HG03039 (cell line): ENCODE data around the gene SLC35B2.
A peak's percentile ranks its signal among the peaks of the same experiment; 100 is the strongest.

ENCODE experiments used
- ATAC-seq: cut with Tn5 transposase; IDR thresholded peaks from one replicate; pipeline ENCODE4 v1.9.1; 2021; ENCODE audit warnings: mild to moderate bottlenecking, moderate library complexity; ENCODE audit not compliant: unreplicated experiment

The SLC35B2 gene

DNA sequence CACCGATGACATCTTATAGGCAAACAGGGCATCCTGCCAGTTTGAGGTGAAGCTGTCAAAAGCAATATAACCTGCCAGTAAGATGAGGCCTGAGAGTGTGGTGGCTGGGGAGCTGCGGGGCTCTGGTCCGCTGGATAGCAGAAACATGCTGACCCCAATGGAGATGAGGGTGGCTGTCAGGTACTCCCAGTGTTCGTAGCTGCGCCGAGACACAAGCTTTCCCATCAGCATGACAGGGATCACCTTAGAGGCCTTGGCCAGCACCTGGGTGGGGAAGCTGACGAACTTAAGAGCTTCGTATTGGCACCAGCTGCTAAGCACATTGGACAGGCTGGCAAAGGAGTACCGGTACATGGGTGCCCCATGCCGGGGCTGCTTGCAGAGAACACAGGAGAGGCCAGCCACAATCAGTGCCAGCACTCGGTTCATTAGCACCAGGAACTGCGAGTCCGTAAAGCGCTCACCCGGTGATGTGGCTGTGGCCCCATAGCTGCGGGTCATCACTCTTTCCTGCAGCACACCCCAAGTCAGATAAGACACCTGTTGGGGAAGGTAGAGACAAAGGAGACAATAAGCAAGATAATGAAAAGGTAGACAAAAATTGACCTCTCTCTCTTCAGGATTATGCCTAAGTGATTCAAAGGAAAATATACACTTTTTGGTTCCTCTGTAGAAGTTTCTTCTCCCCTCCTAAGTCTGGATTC is 2.1 kb downstream of the SLC35B2 start:
- no peak for ATAC-seq

- no peak for ATAC-seq
These were observed 2.9 kb downstream of the SLC35B2 start for GRCh38 chr6:44254191-44255104.

DNA sequence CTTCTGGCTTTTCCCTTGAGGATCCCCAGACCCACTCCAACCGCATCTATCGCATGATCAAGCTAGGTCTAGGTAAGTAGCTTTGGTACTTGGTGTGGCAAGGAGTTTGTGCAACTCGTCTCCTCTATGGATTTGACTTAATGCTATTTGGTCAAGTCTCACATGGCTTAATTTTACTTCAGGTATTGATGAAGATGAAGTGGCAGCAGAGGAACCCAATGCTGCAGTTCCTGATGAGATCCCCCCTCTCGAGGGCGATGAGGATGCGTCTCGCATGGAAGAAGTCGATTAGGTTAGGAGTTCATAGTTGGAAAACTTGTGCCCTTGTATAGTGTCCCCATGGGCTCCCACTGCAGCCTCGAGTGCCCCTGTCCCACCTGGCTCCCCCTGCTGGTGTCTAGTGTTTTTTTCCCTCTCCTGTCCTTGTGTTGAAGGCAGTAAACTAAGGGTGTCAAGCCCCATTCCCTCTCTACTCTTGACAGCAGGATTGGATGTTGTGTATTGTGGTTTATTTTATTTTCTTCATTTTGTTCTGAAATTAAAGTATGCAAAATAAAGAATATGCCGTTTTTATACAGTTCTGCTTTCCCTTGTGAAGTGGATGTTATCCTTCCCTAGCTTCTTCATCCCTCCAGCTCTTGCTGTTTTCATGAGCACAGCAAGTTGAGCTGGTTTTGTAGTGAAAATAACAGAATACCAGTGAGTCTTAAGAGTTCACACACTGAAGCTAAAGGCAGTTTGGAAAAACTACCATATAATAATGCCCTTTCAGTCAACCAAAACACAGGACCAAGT is 3.8 kb downstream of the SLC35B2 start:
- ATAC-seq: no peak

DNA sequence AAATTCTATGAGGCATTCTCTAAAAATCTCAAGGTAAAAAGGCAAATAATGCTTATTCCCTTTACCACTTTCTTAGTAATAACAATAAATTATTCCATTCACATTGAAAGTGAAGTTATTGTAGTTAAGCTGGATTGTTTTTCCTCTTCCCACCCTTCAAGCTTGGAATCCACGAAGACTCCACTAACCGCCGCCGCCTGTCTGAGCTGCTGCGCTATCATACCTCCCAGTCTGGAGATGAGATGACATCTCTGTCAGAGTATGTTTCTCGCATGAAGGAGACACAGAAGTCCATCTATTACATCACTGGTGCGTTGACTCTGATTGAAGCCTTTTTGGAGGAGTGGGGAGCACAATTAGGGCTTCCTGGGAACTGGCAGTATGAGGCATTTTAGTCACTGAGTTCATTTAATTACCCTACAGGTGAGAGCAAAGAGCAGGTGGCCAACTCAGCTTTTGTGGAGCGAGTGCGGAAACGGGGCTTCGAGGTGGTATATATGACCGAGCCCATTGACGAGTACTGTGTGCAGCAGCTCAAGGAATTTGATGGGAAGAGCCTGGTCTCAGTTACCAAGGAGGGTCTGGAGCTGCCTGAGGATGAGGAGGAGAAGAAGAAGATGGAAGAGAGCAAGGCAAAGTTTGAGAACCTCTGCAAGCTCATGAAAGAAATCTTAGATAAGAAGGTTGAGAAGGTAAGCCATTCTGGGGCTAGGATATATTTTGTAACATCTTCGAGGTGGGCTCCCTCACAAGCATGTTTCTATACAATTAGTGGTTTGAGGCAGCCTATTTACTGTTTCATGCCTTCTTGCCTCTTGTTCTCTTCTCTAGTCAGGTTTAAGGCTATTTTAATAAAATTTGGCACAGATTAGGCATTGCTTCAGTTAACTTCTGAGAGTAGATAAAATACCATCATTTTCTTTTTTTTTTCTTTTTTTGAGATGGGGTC is 5.5 kb downstream of the SLC35B2 start:
- no peak for ATAC-seq

- no peak for ATAC-seq
These were observed 6.6 kb downstream of the SLC35B2 start for GRCh38 chr6:44250718-44251123.

DNA sequence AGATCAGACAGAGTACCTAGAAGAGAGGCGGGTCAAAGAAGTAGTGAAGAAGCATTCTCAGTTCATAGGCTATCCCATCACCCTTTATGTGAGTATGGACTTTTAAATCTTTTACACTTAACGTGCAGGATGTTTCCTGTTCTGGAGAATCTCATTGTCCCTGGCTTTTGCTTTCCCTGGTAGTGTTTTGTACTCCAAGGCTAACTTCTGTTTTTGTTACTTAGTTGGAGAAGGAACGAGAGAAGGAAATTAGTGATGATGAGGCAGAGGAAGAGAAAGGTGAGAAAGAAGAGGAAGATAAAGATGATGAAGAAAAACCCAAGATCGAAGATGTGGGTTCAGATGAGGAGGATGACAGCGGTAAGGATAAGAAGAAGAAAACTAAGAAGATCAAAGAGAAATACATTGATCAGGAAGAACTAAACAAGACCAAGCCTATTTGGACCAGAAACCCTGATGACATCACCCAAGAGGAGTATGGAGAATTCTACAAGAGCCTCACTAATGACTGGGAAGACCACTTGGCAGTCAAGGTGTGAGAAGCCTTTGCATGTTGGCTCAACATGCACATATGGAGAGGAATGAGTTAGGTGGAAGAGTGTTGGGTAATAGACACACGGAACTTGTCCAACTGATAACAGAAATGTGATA is 7.1 kb downstream of the SLC35B2 start:
- ATAC-seq: no peak

DNA sequence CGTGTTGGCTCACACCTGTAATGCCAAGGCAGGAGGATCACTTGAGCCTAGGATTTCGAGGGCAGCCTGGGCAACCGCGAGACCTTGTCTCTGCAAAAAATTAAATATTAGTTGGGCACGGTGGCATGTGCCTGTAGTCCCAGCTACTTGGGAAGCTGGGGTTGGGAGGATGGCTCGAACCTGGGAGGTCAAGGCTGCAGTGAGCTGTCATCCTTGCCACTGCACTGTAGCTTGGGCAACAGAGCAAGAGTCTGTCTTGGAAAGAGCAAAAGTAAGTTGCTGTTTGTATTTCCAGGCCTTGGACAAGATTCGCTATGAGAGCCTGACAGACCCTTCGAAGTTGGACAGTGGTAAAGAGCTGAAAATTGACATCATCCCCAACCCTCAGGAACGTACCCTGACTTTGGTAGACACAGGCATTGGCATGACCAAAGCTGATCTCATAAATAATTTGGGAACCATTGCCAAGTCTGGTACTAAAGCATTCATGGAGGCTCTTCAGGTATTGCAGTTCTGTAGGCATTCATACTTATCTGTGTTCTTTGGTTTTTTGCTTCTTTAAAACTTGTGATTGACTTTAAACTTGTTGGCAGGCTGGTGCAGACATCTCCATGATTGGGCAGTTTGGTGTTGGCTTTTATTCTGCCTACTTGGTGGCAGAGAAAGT is 8.1 kb downstream of the SLC35B2 start:
- no peak for ATAC-seq

- no peak for ATAC-seq
These were observed 8.7 kb downstream of the SLC35B2 start for GRCh38 chr6:44248579-44248978.

DNA sequence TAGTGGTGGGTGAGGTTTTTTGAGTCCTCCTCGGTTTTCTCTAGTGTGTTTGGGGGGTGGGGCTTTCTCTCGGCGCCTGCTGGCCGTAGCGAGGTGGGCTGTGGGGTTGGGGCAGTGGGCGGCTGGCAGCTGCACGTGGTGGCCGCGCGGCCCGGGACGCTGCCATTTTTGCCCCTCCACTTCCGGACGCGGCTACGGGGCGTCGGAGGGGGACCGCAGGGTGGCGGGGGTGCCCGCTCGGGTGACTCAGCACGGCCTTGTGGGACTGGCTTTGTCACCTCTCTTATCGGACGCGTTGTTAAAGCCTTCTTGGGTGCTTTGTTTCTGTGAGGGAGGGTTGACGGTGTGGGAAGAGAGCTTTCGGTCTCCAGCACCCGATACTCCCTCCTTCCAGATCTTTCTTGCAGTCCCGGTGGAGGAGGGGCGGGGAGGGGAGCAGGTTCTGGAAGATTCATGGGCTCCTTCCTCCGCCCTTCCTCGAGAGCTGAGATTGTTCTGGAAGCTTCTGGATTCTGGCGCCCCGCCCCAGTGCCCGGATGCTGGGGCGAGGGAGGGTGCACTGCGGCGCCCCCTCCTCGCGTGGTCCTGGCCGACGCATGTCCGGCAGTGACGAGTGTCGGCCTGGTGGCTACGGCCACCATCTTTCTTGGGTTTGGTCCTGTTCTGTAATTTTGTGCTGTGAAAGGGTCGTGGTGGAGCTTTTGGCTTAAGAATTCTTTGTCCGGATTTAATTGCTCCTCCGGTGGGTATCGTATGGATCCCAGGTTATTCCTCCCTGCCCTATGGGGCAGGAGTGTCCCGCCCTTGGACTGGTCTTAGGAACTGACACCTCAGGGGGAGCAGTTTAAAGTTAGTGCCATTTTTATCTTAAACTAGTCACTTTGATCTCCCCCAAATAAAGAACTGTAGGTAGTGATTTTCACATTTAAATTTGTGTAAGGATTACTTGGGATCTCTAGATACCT is 9.7 kb downstream of the SLC35B2 start:
- ATAC-seq: peak; percentile 28

- ATAC-seq: peak; percentile 56
These were observed 10.5 kb downstream of the SLC35B2 start, which contains the start of gene HSP90AB1 for GRCh38 chr6:44246663-44247337. TSS of gene HSP90AB1 (plus strand) at chr6:44247101. CDS start at chr6:44248630, 1,529 bp downstream.

GRCh38 chr6:44245912-44246662 is 11.2 kb downstream of the SLC35B2 start:
- peak; percentile 46 for ATAC-seq

- ATAC-seq: no peak
These were observed 11.9 kb downstream of the SLC35B2 start for GRCh38 chr6:44245391-44245911.

GRCh38 chr6:44243345-44243744 is 14.0 kb downstream of the SLC35B2 start:
- ATAC-seq: no peak

- no peak for ATAC-seq
These were observed 18.5 kb downstream of the SLC35B2 start for GRCh38 chr6:44238687-44239350.

DNA sequence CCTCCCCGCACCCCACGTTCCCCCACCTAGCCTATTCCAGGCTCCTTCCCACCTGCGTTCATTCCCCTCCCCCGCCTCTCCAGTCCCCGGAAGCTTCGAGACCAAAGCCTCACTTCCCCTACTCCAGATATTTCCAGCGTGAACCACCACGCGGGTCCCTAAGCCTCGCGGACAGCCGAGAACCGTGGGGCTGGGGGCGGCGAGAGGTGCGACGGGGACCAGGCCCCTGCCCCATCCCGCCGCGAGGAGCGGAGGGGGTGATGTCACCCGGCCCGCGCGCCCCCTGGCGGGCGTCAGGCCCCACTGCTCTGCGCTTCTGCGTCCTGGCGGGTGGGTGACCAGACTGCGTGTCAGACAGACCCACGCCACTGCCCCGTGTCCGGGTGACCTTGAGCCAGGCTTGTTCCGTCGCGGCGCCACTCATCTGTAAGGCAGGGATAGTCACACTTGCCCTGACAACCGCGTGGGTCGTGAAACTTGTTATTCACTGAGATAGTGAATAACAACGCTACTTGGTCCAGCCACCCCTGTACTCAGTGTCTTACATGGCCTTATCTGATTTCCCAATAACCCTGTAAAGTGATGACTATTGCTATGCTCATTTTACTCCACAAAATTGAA is 19.4 kb downstream of the SLC35B2 start:
- ATAC-seq: peak; percentile 58
